Measurements from ENCODE around the gene DYNLRB1. TPM values are rescaled to one million over a fixed set of nuclear protein-coding genes. Genes with fewer than 3 reads are reported as not detected.
A peak's percentile ranks its signal among the peaks of the same experiment; 100 is the strongest.

The DYNLRB1 gene
- total and polyA plus RNA-seq, 2 of the 13 experiments (the other 11 are each of a cell fraction or from before 2014, with no cell fraction given) = 140 to 244 TPM

DNA sequence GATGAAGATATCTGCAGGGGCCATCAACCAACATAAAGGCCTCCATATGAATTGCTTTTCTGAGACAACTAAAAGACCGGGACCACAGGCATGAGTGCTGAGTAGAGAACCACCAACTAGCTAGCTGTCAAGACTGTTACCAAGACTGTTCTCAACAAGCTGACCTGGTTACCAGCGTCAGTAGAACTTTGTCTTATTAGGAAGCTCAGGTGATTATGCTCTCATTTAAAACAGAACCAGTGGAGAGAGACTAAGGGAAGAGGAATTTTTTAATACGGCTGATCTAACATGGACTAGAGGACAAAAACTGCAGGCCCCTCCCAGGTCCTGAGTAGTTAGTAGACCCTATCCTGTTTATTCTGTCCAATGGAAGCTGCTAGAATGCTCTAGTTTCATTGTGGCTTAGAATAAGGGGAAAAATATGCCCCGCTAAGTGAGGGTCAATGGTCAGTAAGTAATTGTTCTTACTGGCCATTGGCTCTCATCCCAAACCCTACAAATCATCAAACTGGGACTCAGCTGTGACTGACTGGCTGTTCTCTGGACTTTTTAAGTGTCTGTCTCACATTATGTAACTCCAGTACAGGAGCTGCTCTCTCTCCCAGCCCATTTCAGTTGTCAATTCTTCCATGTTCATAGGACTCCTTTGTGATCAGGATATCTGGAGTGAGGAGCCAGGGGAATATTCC lies 3.8 kb upstream of the DYNLRB1 start (continued):
- TF ChIP-seq, protein P1, sequence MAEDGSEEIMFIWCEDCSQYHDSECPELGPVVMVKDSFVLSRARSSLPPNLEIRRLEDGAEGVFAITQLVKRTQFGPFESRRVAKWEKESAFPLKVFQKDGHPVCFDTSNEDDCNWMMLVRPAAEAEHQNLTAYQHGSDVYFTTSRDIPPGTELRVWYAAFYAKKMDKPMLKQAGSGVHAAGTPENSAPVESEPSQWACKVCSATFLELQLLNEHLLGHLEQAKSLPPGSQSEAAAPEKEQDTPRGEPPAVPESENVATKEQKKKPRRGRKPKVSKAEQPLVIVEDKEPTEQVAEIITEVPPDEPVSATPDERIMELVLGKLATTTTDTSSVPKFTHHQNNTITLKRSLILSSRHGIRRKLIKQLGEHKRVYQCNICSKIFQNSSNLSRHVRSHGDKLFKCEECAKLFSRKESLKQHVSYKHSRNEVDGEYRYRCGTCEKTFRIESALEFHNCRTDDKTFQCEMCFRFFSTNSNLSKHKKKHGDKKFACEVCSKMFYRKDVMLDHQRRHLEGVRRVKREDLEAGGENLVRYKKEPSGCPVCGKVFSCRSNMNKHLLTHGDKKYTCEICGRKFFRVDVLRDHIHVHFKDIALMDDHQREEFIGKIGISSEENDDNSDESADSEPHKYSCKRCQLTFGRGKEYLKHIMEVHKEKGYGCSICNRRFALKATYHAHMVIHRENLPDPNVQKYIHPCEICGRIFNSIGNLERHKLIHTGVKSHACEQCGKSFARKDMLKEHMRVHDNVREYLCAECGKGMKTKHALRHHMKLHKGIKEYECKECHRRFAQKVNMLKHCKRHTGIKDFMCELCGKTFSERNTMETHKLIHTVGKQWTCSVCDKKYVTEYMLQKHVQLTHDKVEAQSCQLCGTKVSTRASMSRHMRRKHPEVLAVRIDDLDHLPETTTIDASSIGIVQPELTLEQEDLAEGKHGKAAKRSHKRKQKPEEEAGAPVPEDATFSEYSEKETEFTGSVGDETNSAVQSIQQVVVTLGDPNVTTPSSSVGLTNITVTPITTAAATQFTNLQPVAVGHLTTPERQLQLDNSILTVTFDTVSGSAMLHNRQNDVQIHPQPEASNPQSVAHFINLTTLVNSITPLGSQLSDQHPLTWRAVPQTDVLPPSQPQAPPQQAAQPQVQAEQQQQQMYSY (CRISPR knock-in tag; IDR thresholded peaks at IDR 0.05) = no peak
- TF ChIP-seq, protein P2, sequence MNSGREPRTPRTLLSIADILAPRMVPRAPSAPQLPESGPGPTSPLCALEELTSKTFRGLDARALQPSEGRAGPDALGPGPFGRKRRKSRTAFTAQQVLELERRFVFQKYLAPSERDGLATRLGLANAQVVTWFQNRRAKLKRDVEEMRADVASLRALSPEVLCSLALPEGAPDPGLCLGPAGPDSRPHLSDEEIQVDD (CRISPR knock-in tag; IDR thresholded peaks at IDR 0.05; ENCODE audit: borderline replicate concordance) = no peak
- TF ChIP-seq ZNF460 (CRISPR knock-in tag; IDR thresholded peaks at IDR 0.05; ENCODE audit: borderline replicate concordance) (no peak), ELF4 (CRISPR knock-in tag; IDR thresholded peaks at IDR 0.05; ENCODE audit: borderline replicate concordance) (peak; percentile 84; the same call in 1 of the 2 replicates), HDAC1 (CRISPR knock-in tag; IDR thresholded peaks at IDR 0.05) (peak; percentile 56; the same call in 1 of the 2 replicates), NFE2L2 (IDR thresholded peaks at IDR 0.05; ENCODE audit: low read length) (no peak), ZNF367 (CRISPR knock-in tag; IDR thresholded peaks at IDR 0.05; ENCODE audit: borderline replicate concordance) (no peak), ZNF260 (CRISPR knock-in tag; IDR thresholded peaks at IDR 0.05; ENCODE audit: borderline replicate concordance, low read depth) (no peak), JUN (CRISPR knock-in tag; IDR thresholded peaks at IDR 0.05) (no peak), ZNF34 (CRISPR knock-in tag; IDR thresholded peaks at IDR 0.05; ENCODE audit: borderline replicate concordance) (no peak), KDM6A (CRISPR knock-in tag; IDR thresholded peaks at IDR 0.05; ENCODE audit: low read depth) (peak; percentile 18; the same call in 1 of the 2 replicates), SALL2 (CRISPR knock-in tag; IDR thresholded peaks at IDR 0.05) (no peak), ZNF264 (CRISPR knock-in tag; IDR thresholded peaks at IDR 0.05) (0 out of 2 replicates have a peak, but pooled peaks have one; percentile 53), ZNF724P (CRISPR knock-in tag; IDR thresholded peaks at IDR 0.05; ENCODE audit: borderline replicate concordance) (0 out of 2 replicates have a peak, but pooled peaks have one; percentile 41), ZSCAN30 (CRISPR knock-in tag; IDR thresholded peaks at IDR 0.05) (no peak), NFKB2 (CRISPR knock-in tag; IDR thresholded peaks at IDR 0.05; ENCODE audit: borderline replicate concordance) (no peak), ZFP1 (CRISPR knock-in tag; IDR thresholded peaks at IDR 0.05) (peak; percentile 73; the same call in 1 of the 2 replicates), KDM3A (CRISPR knock-in tag; IDR thresholded peaks at IDR 0.05; ENCODE audit: low read depth) (no peak), ZNF383 (CRISPR knock-in tag; IDR thresholded peaks at IDR 0.05; ENCODE audit: borderline replicate concordance) (no peak), STAT5B (CRISPR knock-in tag; IDR thresholded peaks at IDR 0.05) (0 out of 2 replicates have a peak, but pooled peaks have one; percentile 65), TP53 (CRISPR knock-in tag; conservative IDR thresholded peaks at IDR 0.05) (0 out of 2 replicates have a peak, but pooled peaks have one; percentile 62)
- TF ChIP-seq, protein P3, sequence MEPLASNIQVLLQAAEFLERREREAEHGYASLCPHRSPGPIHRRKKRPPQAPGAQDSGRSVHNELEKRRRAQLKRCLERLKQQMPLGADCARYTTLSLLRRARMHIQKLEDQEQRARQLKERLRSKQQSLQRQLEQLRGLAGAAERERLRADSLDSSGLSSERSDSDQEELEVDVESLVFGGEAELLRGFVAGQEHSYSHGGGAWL (CRISPR knock-in tag; IDR thresholded peaks at IDR 0.05) = no peak
- TF ChIP-seq, protein P4, sequence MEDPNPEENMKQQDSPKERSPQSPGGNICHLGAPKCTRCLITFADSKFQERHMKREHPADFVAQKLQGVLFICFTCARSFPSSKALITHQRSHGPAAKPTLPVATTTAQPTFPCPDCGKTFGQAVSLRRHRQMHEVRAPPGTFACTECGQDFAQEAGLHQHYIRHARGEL (CRISPR knock-in tag; IDR thresholded peaks at IDR 0.05) = no peak
- TF ChIP-seq, protein P5, sequence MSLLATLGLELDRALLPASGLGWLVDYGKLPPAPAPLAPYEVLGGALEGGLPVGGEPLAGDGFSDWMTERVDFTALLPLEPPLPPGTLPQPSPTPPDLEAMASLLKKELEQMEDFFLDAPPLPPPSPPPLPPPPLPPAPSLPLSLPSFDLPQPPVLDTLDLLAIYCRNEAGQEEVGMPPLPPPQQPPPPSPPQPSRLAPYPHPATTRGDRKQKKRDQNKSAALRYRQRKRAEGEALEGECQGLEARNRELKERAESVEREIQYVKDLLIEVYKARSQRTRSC (CRISPR knock-in tag; IDR thresholded peaks at IDR 0.05; ENCODE audit: low read depth) = no peak
- TF ChIP-seq, protein P6, sequence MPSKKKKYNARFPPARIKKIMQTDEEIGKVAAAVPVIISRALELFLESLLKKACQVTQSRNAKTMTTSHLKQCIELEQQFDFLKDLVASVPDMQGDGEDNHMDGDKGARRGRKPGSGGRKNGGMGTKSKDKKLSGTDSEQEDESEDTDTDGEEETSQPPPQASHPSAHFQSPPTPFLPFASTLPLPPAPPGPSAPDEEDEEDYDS (CRISPR knock-in tag; IDR thresholded peaks at IDR 0.05) = no peak; the same call in 1 of the 2 replicates

All from HepG2 (cell line).